Suprapubic skin (tissue), 4 donors: ENCODE results near the gene EPHA8. TPM values are rescaled to one million over a fixed set of nuclear protein-coding genes. Genes with fewer than 3 reads are reported as not detected.

Experiments
- DNase-seq, 2 donors: peaks; one replicate each; pipeline ENCODE4 v3.0.0-alpha.2; 2019; ENCODE audit warnings: low spot score in 2 of 2
- H3K27ac ChIP-seq: fragments of 200-600 bp; sonication (generic); one replicate; pipeline ENCODE4 v1.5.1; 2019
- H3K27me3 ChIP-seq: fragments of 200-600 bp; sonication (generic); one replicate; pipeline ENCODE4 v1.5.1; 2019
- H3K36me3 ChIP-seq: fragments of 200-600 bp; sonication (generic); one replicate; pipeline ENCODE4 v1.5.1; 2019
- H3K4me1 ChIP-seq: fragments of 200-600 bp; sonication (generic); one replicate; pipeline ENCODE4 v1.5.1; 2019
- H3K4me3 ChIP-seq: fragments of 200-600 bp; sonication (generic); one replicate; pipeline ENCODE4 v1.5.1; 2019; ENCODE audit warnings: mild to moderate bottlenecking
- H3K9me3 ChIP-seq: fragments of 200-600 bp; sonication (generic); one replicate; pipeline ENCODE4 v1.5.1; 2019
- EP300 ChIP-seq: sonication (generic); formaldehyde crosslinking; IDR thresholded peaks from one replicate; pipeline ENCODE4 v1.6.1; 2017; ENCODE audit warnings: antibody characterized with exemption
- POLR2A ChIP-seq, 2 donors: fragments of 450-650 bp; IDR thresholded peaks; one replicate each; pipeline ENCODE4 v1.6.1; 2017; ENCODE audit warnings: antibody characterized with exemption in 2 of 2, mild to moderate bottlenecking in 2 of 2, moderate library complexity in 2 of 2
- POLR2AphosphoS5 ChIP-seq, 3 donors: sonication (generic); formaldehyde crosslinking; IDR thresholded peaks; one replicate each; pipeline ENCODE4 v1.6.1; 2017; ENCODE audit warnings: antibody characterized with exemption in 3 of 3
- WGBS: methylation state at CpG from one replicate; pipeline ENCODE4 v1.1.5; 2018; 5-methylcytosine and 5-hydroxymethylcytosine counted together
- total RNA-seq, 4 donors: library from RNA; depleted of rRNA; stranded (reverse); fragments of >200 nt; gene quantifications; one replicate each; pipeline ENCODE4 v1.1.0, GENCODE V29; 2016
- TF ChIP-seq, protein P1 (sequence below), 2 donors: fragments of 200-600 bp in 1 of 2; fragments of 450-650 bp in 1 of 2; sonication (generic) in 1 of 2; IDR thresholded peaks; one replicate each; pipeline ENCODE4 v1.5.1; 2016 to 2019; ENCODE audit warnings: antibody characterized with exemption in 2 of 2, mild to moderate bottlenecking in 1 of 2, moderate library complexity in 1 of 2

Gene EPHA8
- total RNA-seq, 4 donors from 2014 or later, result 0.34 to 0.64 TPM; not detected in 2

DNA sequence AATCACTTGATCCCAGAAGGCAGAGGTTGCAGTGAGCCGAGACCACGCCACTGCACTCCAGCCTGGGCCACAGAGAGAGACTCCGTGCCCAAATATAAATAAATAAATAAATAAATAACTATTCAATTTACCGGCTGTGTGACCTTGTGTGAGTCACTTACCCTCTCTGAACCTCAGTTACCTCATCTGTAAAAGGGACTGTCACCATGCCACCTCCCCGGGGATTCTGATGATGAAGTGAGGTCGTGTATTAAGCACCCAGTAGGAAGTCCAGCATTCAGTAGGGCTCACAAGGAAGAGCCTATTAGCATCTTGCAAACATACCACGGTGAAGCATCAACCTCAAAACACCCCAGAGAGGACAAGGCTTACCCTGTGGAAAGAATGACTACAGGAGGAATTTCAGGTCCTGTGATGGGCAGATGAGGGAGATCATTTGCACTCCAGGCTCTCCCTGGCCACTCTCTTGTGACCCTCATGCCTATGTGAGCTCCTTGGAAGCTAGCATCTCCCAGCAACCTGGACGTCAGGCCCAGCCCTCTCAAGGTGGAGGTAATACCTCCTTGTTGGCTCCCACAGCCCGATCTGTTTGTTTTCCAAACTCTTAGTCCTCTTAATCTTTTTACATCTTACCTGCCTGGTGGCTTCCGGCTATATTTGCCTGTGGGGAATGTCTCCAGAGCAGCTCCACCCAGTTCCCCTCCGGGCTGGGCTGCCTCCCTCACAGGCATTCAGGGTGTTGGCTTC lies 65.6 kb downstream of the EPHA8 start:
- 46% methylated on average over 11 of the region's 11 CpGs for WGBS
- H3K9me3 ChIP-seq, result no peaks in the 10 kb centered on the region
- peaks cover 72% of the 10 kb centered on the region for H3K27me3 ChIP-seq
- H3K4me1 ChIP-seq, result peaks cover 3% of the 10 kb centered on the region
- no peak overlapping the region for H3K4me3 ChIP-seq
- H3K36me3 ChIP-seq, result no peaks in the 10 kb centered on the region
- no peak overlapping the region for H3K27ac ChIP-seq
- DNase-seq, result no peak
- TF ChIP-seq POLR2AphosphoS5 (IDR thresholded peaks at IDR 0.05) (no peak), POLR2A (IDR thresholded peaks at IDR 0.05) (no peak), EP300 (no peak)
- TF ChIP-seq, protein P1, sequence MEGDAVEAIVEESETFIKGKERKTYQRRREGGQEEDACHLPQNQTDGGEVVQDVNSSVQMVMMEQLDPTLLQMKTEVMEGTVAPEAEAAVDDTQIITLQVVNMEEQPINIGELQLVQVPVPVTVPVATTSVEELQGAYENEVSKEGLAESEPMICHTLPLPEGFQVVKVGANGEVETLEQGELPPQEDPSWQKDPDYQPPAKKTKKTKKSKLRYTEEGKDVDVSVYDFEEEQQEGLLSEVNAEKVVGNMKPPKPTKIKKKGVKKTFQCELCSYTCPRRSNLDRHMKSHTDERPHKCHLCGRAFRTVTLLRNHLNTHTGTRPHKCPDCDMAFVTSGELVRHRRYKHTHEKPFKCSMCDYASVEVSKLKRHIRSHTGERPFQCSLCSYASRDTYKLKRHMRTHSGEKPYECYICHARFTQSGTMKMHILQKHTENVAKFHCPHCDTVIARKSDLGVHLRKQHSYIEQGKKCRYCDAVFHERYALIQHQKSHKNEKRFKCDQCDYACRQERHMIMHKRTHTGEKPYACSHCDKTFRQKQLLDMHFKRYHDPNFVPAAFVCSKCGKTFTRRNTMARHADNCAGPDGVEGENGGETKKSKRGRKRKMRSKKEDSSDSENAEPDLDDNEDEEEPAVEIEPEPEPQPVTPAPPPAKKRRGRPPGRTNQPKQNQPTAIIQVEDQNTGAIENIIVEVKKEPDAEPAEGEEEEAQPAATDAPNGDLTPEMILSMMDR (IDR thresholded peaks at IDR 0.05), result no peak

DNA sequence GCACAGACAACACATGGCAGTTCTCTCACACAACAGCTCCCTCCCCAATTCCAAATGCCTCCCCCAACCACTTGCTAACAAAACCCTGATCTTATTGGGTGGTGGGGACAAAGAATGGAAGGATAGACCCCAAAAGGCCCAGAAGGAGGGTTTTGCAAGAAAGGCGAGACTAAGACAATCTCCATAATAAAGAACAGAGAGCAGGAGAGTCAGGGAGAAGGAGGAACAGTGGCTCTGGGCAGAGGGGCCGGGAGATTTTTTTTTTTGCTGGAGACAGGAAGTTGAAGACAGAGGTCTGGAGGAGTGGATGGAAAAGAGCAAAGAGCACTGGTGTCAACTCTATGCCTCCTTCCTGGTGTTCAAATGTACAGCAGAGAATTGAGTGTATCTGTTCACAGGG lies 66.6 kb downstream of the EPHA8 start:
- Histone ChIP-seq H3K4me1 (peaks cover 3% of the 10 kb centered on the region), H3K4me3 (no peak overlapping the region), H3K27ac (no peak overlapping the region), H3K27me3 (peaks cover 70% of the 10 kb centered on the region), H3K36me3 (no peaks in the 10 kb centered on the region), H3K9me3 (no peaks in the 10 kb centered on the region)
- 38% methylated on average over 2 of the region's 2 CpGs for WGBS
- TF ChIP-seq, protein P1 (IDR thresholded peaks at IDR 0.05), result no peak
- TF ChIP-seq POLR2AphosphoS5 (IDR thresholded peaks at IDR 0.05), result no peak
- no peak for TF ChIP-seq EP300
- no peak for TF ChIP-seq POLR2A (IDR thresholded peaks at IDR 0.05)
- DNase-seq, result no peak

DNA sequence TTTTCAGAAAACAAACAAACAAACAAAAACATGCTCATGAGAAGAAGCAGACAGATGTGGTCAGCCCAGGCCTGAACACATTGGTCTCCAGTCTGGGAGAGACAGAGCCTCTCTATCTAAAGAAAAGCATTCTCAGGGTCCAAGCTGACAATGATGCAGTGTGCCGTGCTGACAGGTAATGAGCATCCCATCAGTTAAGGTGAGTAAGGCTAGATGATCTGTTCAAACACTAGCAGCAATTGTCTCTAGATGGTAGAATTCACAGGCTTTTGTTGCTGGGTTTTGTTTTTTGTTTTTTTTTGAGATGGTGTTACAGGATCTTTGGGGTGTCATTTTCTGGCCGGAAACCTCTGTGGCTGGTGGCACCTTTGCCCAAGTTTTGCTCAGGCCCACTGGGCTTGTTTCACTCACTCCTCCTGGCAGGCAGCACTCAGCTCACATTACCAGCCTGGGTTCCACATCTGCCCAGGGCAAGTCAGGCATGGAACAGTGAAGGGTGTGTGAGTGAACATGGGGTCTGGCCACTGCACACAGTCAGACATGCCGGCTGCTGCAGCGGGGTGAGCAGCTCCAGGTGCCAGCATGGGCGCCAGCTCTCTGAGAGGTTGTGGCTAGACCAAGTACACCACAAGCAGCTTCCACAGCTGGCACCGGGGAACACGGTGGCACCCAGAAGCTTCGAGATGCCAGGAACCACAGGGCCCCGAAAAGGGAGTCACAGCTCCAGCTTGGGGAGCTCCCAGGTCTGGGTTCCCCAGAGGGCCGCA lies 70.6 kb downstream of the EPHA8 start:
- Histone ChIP-seq H3K9me3 (no peaks in the 10 kb centered on the region), H3K36me3 (no peaks in the 10 kb centered on the region), H3K27me3 (peaks cover 42% of the 10 kb centered on the region), H3K4me1 (no peaks in the 10 kb centered on the region), H3K4me3 (no peak overlapping the region), H3K27ac (no peak overlapping the region)
- 48% methylated on average over 3 of the region's 10 CpGs for WGBS
- no peak for DNase-seq
- TF ChIP-seq EP300, result no peak
- no peak for TF ChIP-seq POLR2A (IDR thresholded peaks at IDR 0.05)
- TF ChIP-seq POLR2AphosphoS5 (IDR thresholded peaks at IDR 0.05), result no peak
- TF ChIP-seq, protein P1 (IDR thresholded peaks at IDR 0.05), result no peak

DNA sequence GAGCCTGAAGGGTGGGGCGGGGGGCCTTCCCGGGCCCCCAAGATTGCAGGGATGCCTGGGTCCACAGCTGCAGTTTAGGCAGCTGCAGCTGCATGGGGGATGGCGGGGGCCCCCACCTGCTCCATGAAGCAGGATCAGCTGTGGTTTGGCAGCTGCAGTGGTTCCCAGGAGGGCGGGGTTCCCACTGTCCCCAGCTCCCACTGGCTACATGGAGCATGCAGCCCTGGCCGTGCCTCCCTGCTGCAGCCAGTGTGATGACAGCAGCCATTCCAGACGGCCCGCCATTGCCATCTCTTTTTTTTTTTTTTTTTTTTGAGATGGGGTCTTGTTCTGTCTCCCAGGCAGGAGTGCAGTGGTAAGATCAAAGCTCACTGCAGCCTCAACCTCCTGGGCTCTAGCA lies 72.1 kb downstream of the EPHA8 start:
- 52% methylated on average over 5 of the region's 7 CpGs for WGBS
- H3K27me3 ChIP-seq, result peaks cover 38% of the 10 kb centered on the region
- DNase-seq, result no peak

More for the DNA sequence above, 72.1 kb downstream of the EPHA8 start:
- no peaks in the 10 kb centered on the region for H3K4me1 ChIP-seq
- no peak for TF ChIP-seq EP300
- TF ChIP-seq, protein P1 (IDR thresholded peaks at IDR 0.05), result no peak
- TF ChIP-seq POLR2A (IDR thresholded peaks at IDR 0.05), result no peak
- no peak for TF ChIP-seq POLR2AphosphoS5 (IDR thresholded peaks at IDR 0.05)
- no peaks in the 10 kb centered on the region for H3K9me3 ChIP-seq
- no peak overlapping the region for H3K27ac ChIP-seq
- H3K36me3 ChIP-seq, result no peaks in the 10 kb centered on the region
- H3K4me3 ChIP-seq, result no peak overlapping the region
